NCI-H1105 (cell line): ENCODE data around the gene TSPAN18.
A peak's percentile ranks its signal among the peaks of the same experiment; 100 is the strongest.

Experiments used
- DNase-seq: peaks from one replicate; lab custom pipeline; 2025; lab: John Stamatoyannopoulos, UW

Gene TSPAN18

GRCh38 chr11:44942029-44942955 is 215.5 kb downstream of the TSPAN18 start:
- no peak for DNase-seq

GRCh38 chr11:44943118-44943517 is 216.4 kb downstream of the TSPAN18 start:
- DNase-seq = no peak

- no peak for DNase-seq
These were observed 216.9 kb downstream of the TSPAN18 start for GRCh38 chr11:44943696-44944095.

DNA sequence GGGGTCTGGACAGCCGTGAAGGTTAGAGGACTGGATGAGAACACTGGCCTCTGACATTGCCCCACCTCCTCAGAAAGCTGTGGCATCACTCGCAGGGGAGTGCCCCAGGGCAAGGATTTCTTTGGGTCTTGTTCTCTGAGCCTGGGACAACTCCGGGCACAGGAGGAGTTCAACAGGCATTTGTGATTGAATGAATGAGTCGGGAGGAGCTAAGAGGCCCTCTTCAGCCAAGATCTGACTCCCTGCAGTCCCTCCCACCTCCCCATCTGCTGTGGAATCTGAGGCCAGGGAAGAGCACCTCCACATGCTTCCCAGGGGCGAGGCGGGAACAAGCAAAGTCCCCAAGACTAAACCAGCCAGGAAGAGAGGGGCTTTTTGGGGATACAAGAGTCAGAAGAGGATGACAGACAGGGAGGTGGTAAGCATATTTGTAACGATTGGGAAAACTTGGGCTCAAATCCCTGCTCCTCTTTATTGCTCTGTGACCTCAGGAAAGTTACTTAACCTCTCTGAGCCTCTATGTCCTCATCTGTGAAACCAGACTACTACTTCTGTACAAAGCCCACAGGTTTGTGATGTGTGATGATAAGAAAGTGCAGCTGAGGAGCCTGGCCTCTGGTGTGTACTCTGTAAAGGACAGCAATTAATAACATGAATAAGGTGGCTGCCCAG is 217.6 kb downstream of the TSPAN18 start:
- no peak for DNase-seq

GRCh38 chr11:44944853-44945235 is 218.1 kb downstream of the TSPAN18 start:
- DNase-seq = no peak

DNA sequence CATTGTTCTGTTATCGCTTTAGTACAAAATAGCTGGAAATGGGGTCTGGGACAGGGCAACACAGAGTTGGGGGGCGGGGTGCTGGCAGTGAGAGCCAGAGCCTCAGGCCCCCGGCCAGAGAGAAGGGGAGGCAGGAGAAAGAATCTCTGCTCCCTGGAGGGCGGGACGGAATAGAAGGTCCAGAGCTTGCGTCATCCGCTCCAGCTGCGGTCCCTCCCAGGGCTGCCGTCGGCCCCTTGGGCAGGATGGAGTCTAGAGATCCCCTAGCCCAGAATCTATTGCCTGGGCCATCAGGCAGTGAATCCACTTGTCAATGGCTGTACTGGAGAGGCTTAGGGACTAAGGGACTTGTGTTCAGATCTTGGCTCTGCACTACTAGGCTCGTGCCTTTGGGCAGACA is 218.9 kb downstream of the TSPAN18 start:
- no peak for DNase-seq

- DNase-seq = no peak
These were observed 219.5 kb downstream of the TSPAN18 start for GRCh38 chr11:44946263-44946662.

DNA sequence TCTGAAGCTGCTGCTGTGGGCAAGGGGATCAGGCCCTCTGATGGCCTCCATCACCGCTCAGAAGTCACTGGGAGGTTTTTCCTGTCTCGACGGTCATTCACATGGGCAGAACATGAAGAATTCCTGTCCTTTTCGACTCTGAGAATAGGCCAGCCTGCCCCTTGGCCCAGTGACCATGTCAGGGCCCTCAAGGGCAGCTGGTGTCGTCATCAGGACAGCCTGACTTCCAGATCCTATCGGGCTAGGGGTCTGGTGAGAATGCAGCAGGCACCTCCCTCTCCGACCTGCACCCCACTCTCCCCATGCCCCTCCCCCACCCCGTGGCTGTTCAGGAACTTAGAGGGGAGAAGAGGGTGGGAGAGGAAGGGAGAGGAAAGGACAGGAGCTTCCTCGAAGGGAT is 220.4 kb downstream of the TSPAN18 start:
- no peak for DNase-seq

DNA sequence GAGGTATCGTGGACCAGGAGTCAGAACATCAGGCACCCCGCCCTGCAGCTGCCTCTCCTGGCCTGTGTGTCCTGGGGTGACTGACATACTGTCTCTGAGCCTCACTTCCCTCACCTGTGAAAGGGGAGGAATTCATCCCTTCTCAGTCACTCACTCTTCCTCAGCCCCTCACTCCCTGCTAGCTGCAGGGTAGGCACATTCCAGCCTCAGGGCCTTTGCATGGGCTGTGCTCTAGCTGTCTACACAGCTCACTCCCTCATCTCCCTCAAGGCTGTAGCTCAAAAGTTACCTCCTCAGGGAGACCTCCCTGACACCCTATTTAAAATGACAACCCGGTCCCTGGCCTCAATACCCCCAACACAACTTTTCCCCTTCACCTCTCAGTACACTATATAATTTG is 221.4 kb downstream of the TSPAN18 start:
- no peak for DNase-seq

DNA sequence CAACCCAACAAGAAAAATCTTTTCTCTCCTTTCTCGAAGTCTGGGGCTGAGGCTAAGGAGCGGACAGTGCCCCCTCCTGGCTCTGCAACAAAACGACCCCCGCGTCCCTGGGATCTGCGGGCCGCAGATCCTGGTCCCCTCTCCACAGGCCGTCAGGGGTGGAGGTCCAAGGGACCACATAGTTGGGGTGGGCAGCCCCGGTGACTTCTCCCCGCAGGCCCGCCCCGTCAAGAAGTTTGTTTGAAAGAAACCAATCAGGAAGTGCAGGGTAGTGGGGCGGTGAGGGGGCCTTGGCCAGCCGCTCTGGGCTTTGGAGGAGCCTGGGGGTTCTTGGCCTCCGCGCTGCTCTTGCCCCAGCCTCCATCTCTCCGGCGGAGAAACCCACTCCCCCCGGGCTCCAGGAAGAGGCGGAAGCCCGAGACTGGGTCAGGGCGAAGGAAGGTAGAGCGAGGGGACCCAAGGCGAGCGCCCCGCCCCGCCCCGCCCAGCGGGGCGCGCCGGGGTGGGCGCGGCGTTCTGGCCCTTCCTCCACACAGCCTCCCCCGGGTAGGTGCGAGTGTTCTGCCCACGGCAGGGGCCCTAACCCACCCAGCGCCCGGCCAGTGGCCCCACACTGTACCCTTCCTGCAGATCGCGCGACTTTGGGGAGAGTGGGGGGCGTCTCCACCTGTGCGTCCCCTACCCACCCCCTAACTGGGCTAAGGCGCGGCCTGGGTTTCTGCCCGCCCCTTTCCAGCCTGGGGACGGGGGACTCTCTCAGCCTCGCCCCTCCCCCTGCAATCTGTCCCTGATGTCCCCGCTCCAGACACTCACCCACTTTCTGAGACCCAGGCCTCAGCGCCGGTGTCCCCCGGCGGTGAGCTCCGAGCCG is 222.6 kb downstream of the TSPAN18 start:
- no peak for DNase-seq

- no peak for DNase-seq
These were observed 223.4 kb downstream of the TSPAN18 start for GRCh38 chr11:44950031-44950624.

DNA sequence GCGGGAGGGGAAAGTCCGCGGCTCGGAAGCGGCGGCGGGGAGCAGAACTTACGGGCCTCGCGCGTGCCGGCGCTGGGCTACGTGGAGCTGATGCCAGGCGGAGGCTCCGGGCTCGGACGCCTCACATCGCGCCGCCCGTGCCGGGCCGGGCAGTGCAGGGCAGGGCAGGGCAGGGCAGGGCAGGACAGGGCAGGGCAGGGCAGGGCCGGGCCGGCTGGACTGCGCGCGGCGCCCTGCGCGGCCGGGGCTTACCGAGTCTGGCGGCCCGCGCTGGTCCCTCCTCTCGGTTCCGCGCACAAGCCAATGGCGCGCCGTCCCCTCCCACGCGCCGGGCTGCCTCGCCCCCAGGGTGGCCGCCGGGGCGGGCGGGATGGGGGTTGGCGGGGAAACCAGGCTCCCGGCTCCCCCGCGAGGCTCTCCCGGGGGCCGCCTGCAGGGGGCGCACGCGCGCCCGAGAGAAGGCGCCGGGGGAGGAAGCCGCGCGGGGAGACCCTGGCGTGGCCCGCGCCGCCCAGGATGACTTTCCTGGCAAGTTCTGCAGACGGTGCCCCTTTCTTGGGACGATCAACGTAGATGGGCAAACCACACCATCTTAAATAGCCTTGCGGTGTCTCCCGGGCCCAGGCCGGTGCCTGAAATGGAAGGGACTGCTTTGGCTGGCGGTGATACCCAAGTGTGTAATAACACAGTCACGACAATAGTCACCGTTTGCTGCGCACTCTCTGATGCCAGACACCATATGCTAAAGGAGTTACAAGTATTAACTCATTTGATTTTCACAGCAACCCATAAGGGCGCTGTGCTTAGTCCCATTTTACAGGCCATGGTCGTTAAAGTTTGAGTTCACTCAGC is 224.1 kb downstream of the TSPAN18 start, which contains the start of gene TP53I11:
TSS of gene TP53I11 (minus strand) at position 259 of the 852 bp plus-strand sequence. CDS start 12,548 bp downstream, outside the sequence.
- peak; percentile 59 for DNase-seq

DNA sequence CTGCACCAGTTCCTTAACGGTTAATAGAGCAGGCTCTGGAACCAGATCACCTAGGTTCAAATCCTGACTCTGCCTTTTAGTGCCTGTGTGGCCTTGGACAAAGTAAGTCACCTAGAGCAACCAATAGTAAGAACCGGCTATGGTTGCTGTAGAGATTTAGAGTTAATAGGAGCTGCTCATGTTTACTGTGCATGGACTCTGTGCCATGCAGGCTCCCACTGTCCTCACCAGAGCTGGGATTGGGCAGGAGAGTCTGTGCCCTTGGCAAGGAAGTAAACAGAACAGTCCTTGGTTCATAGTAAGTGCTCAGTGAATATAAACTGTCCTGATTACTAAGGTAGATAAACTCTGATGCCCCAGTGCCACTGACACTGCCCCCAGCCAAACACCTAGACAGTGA is 225.3 kb downstream of the TSPAN18 start:
- no peak for DNase-seq

- DNase-seq = no peak
These were observed 225.9 kb downstream of the TSPAN18 start for GRCh38 chr11:44952500-44953260.

DNA sequence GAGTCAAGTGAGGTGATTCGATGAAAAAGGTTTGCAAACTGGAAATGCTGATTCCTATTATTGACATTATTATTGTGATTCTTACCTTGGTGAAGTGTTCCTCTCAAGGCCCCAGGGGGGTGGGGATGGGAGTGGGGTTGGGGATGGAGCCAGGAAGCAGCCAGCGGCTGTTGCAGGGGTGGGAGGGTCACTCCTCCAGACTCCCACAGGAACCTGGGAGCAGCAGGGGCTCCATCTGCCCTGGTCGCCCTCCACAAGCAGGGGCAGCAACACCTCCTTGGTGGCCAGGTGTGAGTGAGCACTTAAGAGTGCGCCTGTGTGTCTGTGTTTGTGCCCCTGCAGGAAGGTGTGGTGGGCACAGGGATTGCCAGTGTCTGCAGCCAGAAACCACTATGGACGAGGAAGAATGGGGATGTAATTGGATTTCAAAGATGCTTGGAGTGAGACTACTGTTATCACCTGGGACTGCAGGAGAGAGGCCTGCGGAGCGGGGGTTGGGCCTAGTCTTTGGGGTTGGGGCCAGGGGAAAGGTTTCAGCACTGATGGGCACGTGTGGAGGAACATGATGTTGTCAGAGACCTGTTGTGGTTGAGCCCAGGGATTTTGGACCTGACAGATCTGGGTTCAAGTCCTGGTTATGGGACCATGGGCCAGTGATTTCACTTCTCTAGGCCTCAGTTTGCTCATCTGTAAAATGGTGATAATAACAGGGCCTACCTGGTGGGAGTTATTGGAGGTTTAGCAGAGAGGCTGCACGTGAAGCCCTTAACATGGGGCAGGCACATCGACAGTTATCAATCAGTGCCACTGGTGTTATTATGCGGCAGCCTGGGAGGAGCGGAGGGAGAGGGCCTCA is 227.5 kb downstream of the TSPAN18 start:
- no peak for DNase-seq

DNA sequence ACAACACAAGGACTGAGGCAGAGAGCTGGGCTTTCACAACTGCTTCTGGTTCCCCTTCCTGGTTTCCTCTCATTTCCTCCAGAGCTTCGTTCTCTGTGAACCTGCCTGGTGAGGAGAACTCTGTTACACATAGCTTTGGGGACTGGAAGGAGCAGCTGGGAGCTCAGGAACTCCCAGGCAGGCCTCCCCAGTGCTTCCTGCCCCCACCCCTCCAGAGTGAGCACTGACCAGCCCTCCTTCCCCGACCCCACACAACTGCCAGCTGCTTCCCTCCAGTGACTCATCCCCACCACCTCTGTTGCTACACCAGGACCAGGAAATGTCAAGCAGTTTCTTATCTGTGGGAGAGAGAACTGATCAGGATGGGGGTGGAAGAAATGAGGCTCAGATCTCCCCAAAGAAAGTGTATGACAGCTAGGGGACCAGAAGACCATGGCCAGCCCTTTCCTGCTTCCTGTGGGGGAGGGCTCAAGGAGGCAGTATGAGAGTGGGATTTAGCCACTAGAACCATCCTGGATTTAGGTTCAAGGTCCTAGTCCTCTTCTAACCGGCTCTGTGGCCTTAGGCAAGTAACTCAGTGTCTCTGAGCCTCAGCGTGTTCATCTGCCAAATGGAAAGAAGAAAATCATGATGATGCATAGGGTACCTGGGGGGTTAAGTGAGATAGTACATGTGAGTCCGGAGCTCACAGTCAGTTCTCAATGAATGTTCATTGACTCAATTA is 228.4 kb downstream of the TSPAN18 start:
- no peak for DNase-seq

- DNase-seq = no peak
These were observed 230.3 kb downstream of the TSPAN18 start for GRCh38 chr11:44957040-44957515.
